ENCODE results near the gene HLX.

The HLX gene

DNA sequence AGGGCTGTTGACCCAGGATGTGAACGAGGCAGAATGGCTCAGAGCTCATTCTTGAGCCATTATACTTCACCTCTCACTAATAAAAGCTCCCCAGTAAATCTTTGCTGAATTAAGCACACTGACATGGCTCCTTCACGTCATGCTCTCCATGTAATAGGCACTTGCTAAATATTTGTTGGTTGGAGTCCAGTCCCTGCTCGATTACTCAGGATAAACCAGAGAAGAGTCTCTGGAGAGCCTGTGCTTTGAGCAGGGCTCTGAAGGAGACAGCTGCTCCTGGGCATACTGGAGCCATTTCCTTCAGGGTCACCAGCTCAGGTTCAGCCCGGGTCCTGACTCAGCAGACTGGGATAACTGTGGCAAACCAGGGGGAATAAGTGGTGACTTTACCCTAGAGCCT, 46.9 kb downstream of the HLX start:
- H4K8ac ChIP-seq (ENCODE audit: low read length) = no peak overlapping the region
- peak; percentile 58 for DNase-seq
- H3K9ac ChIP-seq (ENCODE audit: low read length) = peak overlapping the region; percentile 48
- no peak overlapping the region for H2BK5ac ChIP-seq (ENCODE audit: low read depth, low read length, poor library complexity, severe bottlenecking)
- H3K79me1 ChIP-seq (replicated peaks; ENCODE audit: low read length, poor library complexity, severe bottlenecking) = no peaks in the 10 kb centered on the region
- H2BK12ac ChIP-seq (ENCODE audit: low read length in 2 of 2) = peak overlapping the region in 1 of 2 experiments; percentile 21
- no peak overlapping the region for H3K14ac ChIP-seq (ENCODE audit: low read length in 2 of 2)
- no peak overlapping the region for H2BK15ac ChIP-seq (ENCODE audit: low read depth, poor library complexity, severe bottlenecking)
- H2AK5ac ChIP-seq (ENCODE audit: low read length, severe bottlenecking) = no peak overlapping the region
- no peak overlapping the region for H3K4me2 ChIP-seq (ENCODE audit: low read length, poor library complexity, severe bottlenecking)
- peak overlapping the region in 1 of 2 experiments; percentile 41 for H3K18ac ChIP-seq (ENCODE audit: low read depth in 1 of 2, low read length in 2 of 2)
- no peaks in the 10 kb centered on the region for H3K36me3 ChIP-seq (ENCODE audit: control insufficient read depth in 1 of 2, insufficient read depth in 2 of 2, low read depth in 1 of 2, low read length in 2 of 2)
- no peak overlapping the region for H2AFZ ChIP-seq (ENCODE audit: low read depth, low read length)
- H3K4me3 ChIP-seq (ENCODE audit: insufficient read depth in 1 of 2, low read depth in 1 of 2, low read length in 2 of 2) = no peak overlapping the region
- 37% methylated on average over 4 of the region's 4 CpGs for WGBS
- H4K91ac ChIP-seq (ENCODE audit: low read length) = no peak overlapping the region
- H3K27ac ChIP-seq (ENCODE audit: low read length, poor library complexity, severe bottlenecking) = no peak overlapping the region
- no peaks in the 10 kb centered on the region for H3K9me3 ChIP-seq (ENCODE audit: control insufficient read depth, low read length)
- H3K23ac ChIP-seq (ENCODE audit: low read length in 2 of 2) = no peak overlapping the region
- no peak overlapping the region for H3K4ac ChIP-seq (ENCODE audit: low read depth in 1 of 2, low read length in 2 of 2)
- H2BK120ac ChIP-seq (ENCODE audit: low read depth, low read length) = no peak overlapping the region
- H3K4me1 ChIP-seq (ENCODE audit: control insufficient read depth, insufficient read depth, low read depth, low read length) = no peaks in the 10 kb centered on the region
- no peaks in the 10 kb centered on the region for H3K27me3 ChIP-seq (ENCODE audit: control insufficient read depth in 1 of 2, insufficient read depth in 1 of 2, low read length in 2 of 2)

DNA sequence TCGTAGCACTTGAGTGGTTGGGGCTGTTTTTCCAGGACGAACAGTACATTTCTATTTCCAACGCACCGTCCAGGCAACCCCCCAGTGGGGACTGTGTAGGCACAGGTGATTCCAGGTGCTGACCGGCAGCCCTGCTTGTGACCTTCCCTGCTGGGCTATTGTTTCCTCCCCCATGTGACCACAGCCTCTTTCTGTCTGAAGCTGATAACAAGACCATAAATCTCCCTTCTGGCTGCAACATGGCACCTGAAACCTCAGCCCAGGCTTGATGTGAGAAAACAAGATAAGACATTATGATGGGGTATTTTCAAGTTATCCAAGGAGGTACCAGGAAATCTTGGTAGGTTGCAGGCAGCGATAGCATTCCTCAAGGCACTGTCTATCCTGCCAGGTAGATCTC, 48.2 kb downstream of the HLX start:
- Histone ChIP-seq H2AFZ (ENCODE audit: low read depth, low read length) (no peak overlapping the region), H2BK12ac (ENCODE audit: low read length in 2 of 2) (peak overlapping the region in 1 of 2 experiments; percentile 40), H2AK5ac (ENCODE audit: low read length, severe bottlenecking) (no peak overlapping the region), H3K18ac (ENCODE audit: low read depth in 1 of 2, low read length in 2 of 2) (no peak overlapping the region), H3K9me3 (ENCODE audit: control insufficient read depth, low read length) (no peaks in the 10 kb centered on the region), H3K4me2 (ENCODE audit: low read length, poor library complexity, severe bottlenecking) (no peak overlapping the region), H4K91ac (ENCODE audit: low read length) (no peak overlapping the region), H3K23ac (ENCODE audit: low read length in 2 of 2) (no peak overlapping the region), H3K4ac (ENCODE audit: low read depth in 1 of 2, low read length in 2 of 2) (no peak overlapping the region), H4K8ac (ENCODE audit: low read length) (no peak overlapping the region), H3K36me3 (ENCODE audit: control insufficient read depth in 1 of 2, insufficient read depth in 2 of 2, low read depth in 1 of 2, low read length in 2 of 2) (no peaks in the 10 kb centered on the region), H2BK15ac (ENCODE audit: low read depth, poor library complexity, severe bottlenecking) (no peak overlapping the region), H2BK120ac (ENCODE audit: low read depth, low read length) (no peak overlapping the region), H3K27ac (ENCODE audit: low read length, poor library complexity, severe bottlenecking) (no peak overlapping the region), H3K79me1 (replicated peaks; ENCODE audit: low read length, poor library complexity, severe bottlenecking) (no peaks in the 10 kb centered on the region), H3K9ac (ENCODE audit: low read length) (no peak overlapping the region), H3K4me3 (ENCODE audit: insufficient read depth in 1 of 2, low read depth in 1 of 2, low read length in 2 of 2) (no peak overlapping the region), H3K4me1 (ENCODE audit: control insufficient read depth, insufficient read depth, low read depth, low read length) (no peaks in the 10 kb centered on the region), H2BK5ac (ENCODE audit: low read depth, low read length, poor library complexity, severe bottlenecking) (no peak overlapping the region), H3K14ac (ENCODE audit: low read length in 2 of 2) (no peak overlapping the region), H3K27me3 (ENCODE audit: control insufficient read depth in 1 of 2, insufficient read depth in 1 of 2, low read length in 2 of 2) (no peaks in the 10 kb centered on the region)
- no peak for DNase-seq
- WGBS = 88% methylated on average over 6 of the region's 6 CpGs

DNA sequence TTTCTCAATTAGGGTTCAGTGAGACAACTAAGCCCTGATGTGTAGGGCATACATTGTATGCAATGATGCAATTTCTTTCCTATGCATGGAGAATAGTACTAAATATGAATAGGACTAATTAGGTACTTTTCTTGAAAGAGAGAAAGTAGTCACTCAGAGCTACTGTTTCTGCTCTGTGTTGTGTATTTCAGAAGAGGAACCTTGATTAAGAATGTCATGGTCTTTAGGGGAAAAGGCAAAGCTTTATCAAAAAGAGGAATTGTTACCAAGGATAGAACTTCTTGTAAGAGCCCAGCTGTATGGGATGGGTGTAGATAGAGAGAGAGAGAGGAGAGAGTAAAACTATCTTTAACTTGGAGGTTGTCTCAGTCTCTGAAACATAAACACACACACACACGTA, 49.1 kb downstream of the HLX start:
- H2AFZ ChIP-seq (ENCODE audit: low read depth, low read length) = no peak overlapping the region
- no peak for DNase-seq
- H2BK5ac ChIP-seq (ENCODE audit: low read depth, low read length, poor library complexity, severe bottlenecking) = no peak overlapping the region
- H3K27ac ChIP-seq (ENCODE audit: low read length, poor library complexity, severe bottlenecking) = no peak overlapping the region
- no peak overlapping the region for H3K4me3 ChIP-seq (ENCODE audit: insufficient read depth in 1 of 2, low read depth in 1 of 2, low read length in 2 of 2)
- no peaks in the 10 kb centered on the region for H3K36me3 ChIP-seq (ENCODE audit: control insufficient read depth in 1 of 2, insufficient read depth in 2 of 2, low read depth in 1 of 2, low read length in 2 of 2)
- no peaks in the 10 kb centered on the region for H3K4me1 ChIP-seq (ENCODE audit: control insufficient read depth, insufficient read depth, low read depth, low read length)
- no peak overlapping the region for H2BK15ac ChIP-seq (ENCODE audit: low read depth, poor library complexity, severe bottlenecking)
- H3K27me3 ChIP-seq (ENCODE audit: control insufficient read depth in 1 of 2, insufficient read depth in 1 of 2, low read length in 2 of 2) = no peaks in the 10 kb centered on the region
- H4K8ac ChIP-seq (ENCODE audit: low read length) = no peak overlapping the region
- H3K9ac ChIP-seq (ENCODE audit: low read length) = no peak overlapping the region
- H2BK120ac ChIP-seq (ENCODE audit: low read depth, low read length) = no peak overlapping the region
- 80% methylated on average over 1 of the region's 1 CpG for WGBS
- H2AK5ac ChIP-seq (ENCODE audit: low read length, severe bottlenecking) = no peak overlapping the region
- H3K23ac ChIP-seq (ENCODE audit: low read length in 2 of 2) = no peak overlapping the region
- no peak overlapping the region for H2BK12ac ChIP-seq (ENCODE audit: low read length in 2 of 2)
- H4K91ac ChIP-seq (ENCODE audit: low read length) = no peak overlapping the region
- no peak overlapping the region for H3K18ac ChIP-seq (ENCODE audit: low read depth in 1 of 2, low read length in 2 of 2)
- H3K9me3 ChIP-seq (ENCODE audit: control insufficient read depth, low read length) = no peaks in the 10 kb centered on the region
- no peak overlapping the region for H3K4ac ChIP-seq (ENCODE audit: low read depth in 1 of 2, low read length in 2 of 2)
- no peaks in the 10 kb centered on the region for H3K79me1 ChIP-seq (replicated peaks; ENCODE audit: low read length, poor library complexity, severe bottlenecking)
- no peak overlapping the region for H3K14ac ChIP-seq (ENCODE audit: low read length in 2 of 2)
- H3K4me2 ChIP-seq (ENCODE audit: low read length, poor library complexity, severe bottlenecking) = no peak overlapping the region

DNA sequence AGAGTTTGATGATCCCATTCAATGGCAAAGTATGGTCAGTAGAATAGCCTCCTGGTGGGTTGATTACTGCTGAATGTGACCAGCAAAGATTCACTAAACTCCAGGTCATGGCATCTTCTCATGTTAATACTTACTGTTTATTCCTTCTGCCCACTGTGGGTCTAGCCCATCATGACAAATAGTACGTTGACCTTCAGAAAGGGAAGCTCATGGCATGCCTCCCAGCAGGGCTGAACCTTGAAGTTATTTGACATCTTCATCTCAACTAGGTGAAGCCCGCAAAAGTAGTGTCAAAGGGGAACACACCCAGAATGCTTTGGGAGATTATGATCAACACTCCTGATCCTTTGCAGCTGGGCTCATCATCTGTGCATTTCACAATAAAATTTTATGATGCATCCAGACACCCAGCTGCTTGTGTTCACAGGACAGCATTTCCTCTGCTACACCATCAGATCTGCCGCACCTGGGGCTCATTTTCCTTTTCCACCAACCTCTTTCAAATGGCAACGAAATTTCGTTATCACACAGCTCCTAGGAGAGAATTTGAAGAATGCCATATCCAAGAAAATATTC, 49.6 kb downstream of the HLX start:
- Histone ChIP-seq H2BK12ac (ENCODE audit: low read length in 2 of 2) (no peak overlapping the region), H3K79me1 (replicated peaks; ENCODE audit: low read length, poor library complexity, severe bottlenecking) (no peaks in the 10 kb centered on the region), H3K4ac (ENCODE audit: low read depth in 1 of 2, low read length in 2 of 2) (no peak overlapping the region), H3K9ac (ENCODE audit: low read length) (no peak overlapping the region), H3K4me3 (ENCODE audit: insufficient read depth in 1 of 2, low read depth in 1 of 2, low read length in 2 of 2) (no peak overlapping the region), H2BK120ac (ENCODE audit: low read depth, low read length) (no peak overlapping the region), H2AFZ (ENCODE audit: low read depth, low read length) (no peak overlapping the region), H3K14ac (ENCODE audit: low read length in 2 of 2) (no peak overlapping the region), H3K27ac (ENCODE audit: low read length, poor library complexity, severe bottlenecking) (no peak overlapping the region), H3K4me2 (ENCODE audit: low read length, poor library complexity, severe bottlenecking) (no peak overlapping the region), H3K18ac (ENCODE audit: low read depth in 1 of 2, low read length in 2 of 2) (peak overlapping the region in 1 of 2 experiments; percentile 22), H2AK5ac (ENCODE audit: low read length, severe bottlenecking) (no peak overlapping the region), H4K91ac (ENCODE audit: low read length) (no peak overlapping the region), H3K36me3 (ENCODE audit: control insufficient read depth in 1 of 2, insufficient read depth in 2 of 2, low read depth in 1 of 2, low read length in 2 of 2) (no peaks in the 10 kb centered on the region), H3K27me3 (ENCODE audit: control insufficient read depth in 1 of 2, insufficient read depth in 1 of 2, low read length in 2 of 2) (no peaks in the 10 kb centered on the region), H4K8ac (ENCODE audit: low read length) (no peak overlapping the region), H3K9me3 (ENCODE audit: control insufficient read depth, low read length) (no peaks in the 10 kb centered on the region), H3K23ac (ENCODE audit: low read length in 2 of 2) (no peak overlapping the region), H2BK5ac (ENCODE audit: low read depth, low read length, poor library complexity, severe bottlenecking) (no peak overlapping the region), H2BK15ac (ENCODE audit: low read depth, poor library complexity, severe bottlenecking) (no peak overlapping the region), H3K4me1 (ENCODE audit: control insufficient read depth, insufficient read depth, low read depth, low read length) (no peaks in the 10 kb centered on the region)
- no peak for DNase-seq
- WGBS = 90% methylated on average over 3 of the region's 5 CpGs
